Muscle of arm (tissue), 12 donors: ENCODE data around the gene INO80D. TPM values are rescaled to one million over a fixed set of nuclear protein-coding genes. Genes with fewer than 3 reads are reported as not detected.
"Not testable (repeated sequence)": the region's sequence is repeated elsewhere in the genome, so short reads cannot be mapped to it uniquely, and the experiment has no call there.

Experiments
- DNase-seq: peaks from one replicate; pipeline ENCODE4 v3.0.0-alpha.2; 2013
- polyA plus RNA-seq, 12 donors: library from polyadenylated mRNA; unstranded; fragments of 120-200 nt; gene quantifications; one replicate each; pipeline ENCODE4 v1.2.1, GENCODE V29; 2013; ENCODE audit not compliant: insufficient read length in 12 of 12

The INO80D gene
- polyA plus RNA-seq, 12 donors: 6.6 to 38.6 (median 8.2) TPM

GRCh38 chr2:205977699-205978098, 108.3 kb downstream of the INO80D start:
- DNase-seq: not testable (repeated sequence)

- not testable (repeated sequence) for DNase-seq
Observed at GRCh38 chr2:205976934-205977659, 108.9 kb downstream of the INO80D start.

GRCh38 chr2:205976120-205976814, 109.7 kb downstream of the INO80D start:
- no peak for DNase-seq

GRCh38 chr2:205975082-205975949, 110.7 kb downstream of the INO80D start:
- DNase-seq: no peak

GRCh38 chr2:205972113-205972512, 113.9 kb downstream of the INO80D start:
- no peak for DNase-seq

- DNase-seq: no peak
Observed at GRCh38 chr2:205970348-205970747, 115.6 kb downstream of the INO80D start.

GRCh38 chr2:205969584-205969983, 116.4 kb downstream of the INO80D start:
- no peak for DNase-seq

- no peak for DNase-seq
Observed at GRCh38 chr2:205967391-205968075, 118.4 kb downstream of the INO80D start.

GRCh38 chr2:205965707-205966106, 120.3 kb downstream of the INO80D start:
- DNase-seq: no peak

- no peak for DNase-seq
Observed at GRCh38 chr2:205964111-205964761, 121.7 kb downstream of the INO80D start.

- DNase-seq: no peak
Observed at GRCh38 chr2:205959521-205959920, 126.5 kb downstream of the INO80D start.

GRCh38 chr2:205957452-205958154, 128.4 kb downstream of the INO80D start:
- no peak for DNase-seq

GRCh38 chr2:205954707-205955106, 131.3 kb downstream of the INO80D start:
- no peak for DNase-seq

- no peak for DNase-seq
Observed at GRCh38 chr2:205952282-205952681, 133.7 kb downstream of the INO80D start.

- no peak for DNase-seq
Observed at GRCh38 chr2:205948883-205949282, 137.1 kb downstream of the INO80D start.

GRCh38 chr2:205948496-205948837, 137.5 kb downstream of the INO80D start:
- no peak for DNase-seq

- DNase-seq: peak; percentile 92
Observed at GRCh38 chr2:205947621-205948495, 138.1 kb downstream of the INO80D start.

GRCh38 chr2:205946226-205946625, 139.7 kb downstream of the INO80D start:
- no peak for DNase-seq
